ENCODE measurements around the gene RNF213.

Gene RNF213
- 1,033 to 7,657 (median 1,837) reads per million in 9 experiments for total RNA-seq

DNA sequence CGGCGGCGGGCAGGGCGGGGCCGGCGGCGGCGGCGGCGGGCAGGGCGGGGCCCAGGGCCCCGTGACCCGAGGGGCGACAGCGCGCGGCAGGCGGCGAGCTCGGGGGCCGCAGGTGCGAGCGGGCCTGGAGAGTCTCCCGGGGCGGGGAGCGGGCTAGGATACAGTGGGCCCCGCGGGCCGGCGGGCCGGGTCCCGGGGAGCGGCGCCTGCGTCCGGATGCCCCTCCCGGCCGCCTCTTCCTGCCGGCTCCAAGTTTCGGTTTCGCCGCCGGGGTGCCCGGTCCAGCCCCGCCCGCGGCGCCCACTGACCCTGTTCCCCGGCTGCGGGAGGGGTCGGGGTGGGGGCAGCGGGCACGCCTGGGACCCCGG, at the start of gene RNF213:
TSS of gene RNF213 (plus strand) at position 62 of the 368 bp plus-strand sequence. CDS start 2,830 bp downstream, outside the sequence.
- peak within 1 kb of the TSS; percentile 90 to 98 for H3K4me3 Mint-ChIP-seq
- peaks cover 42% of the 10 kb centered on the region for H3K36me3 Mint-ChIP-seq (ENCODE audit: insufficient read depth)
- peak within 1 kb of the TSS; percentile 98 to 99 for H3K27ac Mint-ChIP-seq
- peaks cover 50 to 52% of the 10 kb centered on the region in 2 donors for H3K4me1 Mint-ChIP-seq (ENCODE audit: low read depth in 2 of 2)
- DNase-seq = peak; percentile 33 to 47 (median 41)
- peak; percentile 31 for ATAC-seq (replicated peaks)
- no peaks in the 10 kb centered on the region for H3K27me3 Mint-ChIP-seq
- no peaks in the 10 kb centered on the region for H3K9me3 Mint-ChIP-seq

DNA sequence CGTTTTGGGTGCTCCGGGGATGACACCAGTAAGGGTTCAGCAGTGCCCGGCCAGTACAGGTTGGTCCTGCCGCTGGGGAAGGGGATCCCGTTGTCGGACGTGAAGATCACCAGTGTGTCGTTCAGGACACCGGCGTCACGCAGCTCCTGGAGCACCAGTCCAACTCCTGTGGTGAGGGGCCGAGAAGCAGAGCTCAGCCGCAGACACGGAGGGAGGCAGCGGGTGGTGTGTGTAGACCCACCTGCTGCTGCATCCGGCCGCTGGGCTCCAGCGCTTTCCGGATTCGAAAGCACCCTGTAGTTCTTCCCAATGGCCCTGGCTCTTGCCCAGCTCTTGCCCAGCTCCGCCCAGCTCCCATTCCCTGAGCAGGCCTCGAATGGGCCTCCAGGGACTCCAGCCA, 48.5 kb upstream of the RNF213 start:
- no peaks in the 10 kb centered on the region for H3K27me3 Mint-ChIP-seq
- no peak for ATAC-seq (replicated peaks)
- no peak overlapping the region for H3K4me3 Mint-ChIP-seq
- no peaks in the 10 kb centered on the region for H3K9me3 Mint-ChIP-seq
- H3K36me3 Mint-ChIP-seq (ENCODE audit: insufficient read depth) = peaks cover 37% of the 10 kb centered on the region
- peaks cover 0 to 3% of the 10 kb centered on the region in 2 donors for H3K4me1 Mint-ChIP-seq (ENCODE audit: low read depth in 2 of 2)
- no peak for DNase-seq
- H3K27ac Mint-ChIP-seq = no peak overlapping the region

DNA sequence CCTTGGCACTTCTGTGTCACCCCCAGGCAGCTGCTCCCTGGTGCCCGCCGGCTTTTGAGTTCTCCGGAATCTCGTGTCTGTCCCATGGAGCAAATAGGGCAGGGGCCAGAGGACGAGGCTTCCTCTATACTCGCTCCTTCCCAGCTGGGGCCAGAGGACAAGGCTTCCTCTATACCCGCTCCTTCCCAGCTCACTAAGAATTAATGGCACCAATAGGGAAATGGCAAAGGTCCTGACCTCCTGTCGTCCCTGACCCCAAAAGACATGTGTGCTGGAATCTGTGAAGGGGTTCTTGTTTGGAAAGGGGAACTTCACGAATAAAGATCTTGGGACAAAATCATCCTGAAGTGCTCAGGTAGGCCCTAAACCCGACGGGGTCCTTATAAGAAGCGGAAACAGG, 48.1 kb upstream of the RNF213 start:
- Mint-ChIP-seq H3K27ac (no peak overlapping the region), H3K36me3 (ENCODE audit: insufficient read depth) (peaks cover 38% of the 10 kb centered on the region), H3K4me1 (ENCODE audit: low read depth in 2 of 2) (peaks cover 3 to 6% of the 10 kb centered on the region in 2 donors), H3K27me3 (no peaks in the 10 kb centered on the region), H3K4me3 (no peak overlapping the region), H3K9me3 (no peaks in the 10 kb centered on the region)
- DNase-seq (no peak), ATAC-seq (replicated peaks) (no peak)

DNA sequence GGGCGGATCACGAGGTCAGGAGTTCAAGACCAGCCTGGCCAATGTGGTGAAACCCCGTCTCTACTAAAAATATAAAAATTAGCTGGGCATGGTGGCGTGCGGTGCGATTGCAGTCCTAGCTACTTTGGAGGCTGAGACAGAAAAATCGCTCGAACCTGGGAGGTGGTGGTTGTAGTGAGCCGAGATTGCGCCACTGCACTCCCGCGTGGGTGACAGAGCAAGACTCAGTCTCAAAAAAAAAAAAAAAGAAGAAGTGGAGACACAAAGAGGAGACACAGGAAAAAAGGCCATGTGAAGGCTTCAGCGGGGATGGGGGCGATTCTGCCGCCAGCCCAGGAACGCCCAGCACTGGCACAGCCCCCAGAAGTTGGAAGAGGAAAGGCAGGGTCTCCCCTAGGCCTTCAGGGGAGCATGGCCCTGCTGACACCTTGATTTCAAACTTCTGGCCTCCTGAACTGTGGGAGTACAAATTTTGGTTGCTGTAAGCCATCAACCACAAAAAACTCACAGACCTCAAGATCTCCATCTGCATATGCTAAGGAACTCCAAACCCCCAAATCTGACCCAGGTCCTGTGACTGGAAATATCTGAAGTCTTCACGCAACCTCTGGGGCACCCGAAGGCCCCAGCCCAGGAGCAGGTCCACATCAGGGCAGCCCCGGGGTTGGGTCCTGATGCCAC, 47.5 kb upstream of the RNF213 start:
- DNase-seq (no peak), ATAC-seq (replicated peaks) (no peak)
- no peaks in the 10 kb centered on the region for H3K9me3 Mint-ChIP-seq
- peaks cover 6 to 10% of the 10 kb centered on the region in 2 donors for H3K4me1 Mint-ChIP-seq (ENCODE audit: low read depth in 2 of 2)
- H3K27me3 Mint-ChIP-seq = no peaks in the 10 kb centered on the region
- no peak overlapping the region for H3K27ac Mint-ChIP-seq
- H3K36me3 Mint-ChIP-seq (ENCODE audit: insufficient read depth) = peaks cover 38% of the 10 kb centered on the region
- H3K4me3 Mint-ChIP-seq = no peak overlapping the region

DNA sequence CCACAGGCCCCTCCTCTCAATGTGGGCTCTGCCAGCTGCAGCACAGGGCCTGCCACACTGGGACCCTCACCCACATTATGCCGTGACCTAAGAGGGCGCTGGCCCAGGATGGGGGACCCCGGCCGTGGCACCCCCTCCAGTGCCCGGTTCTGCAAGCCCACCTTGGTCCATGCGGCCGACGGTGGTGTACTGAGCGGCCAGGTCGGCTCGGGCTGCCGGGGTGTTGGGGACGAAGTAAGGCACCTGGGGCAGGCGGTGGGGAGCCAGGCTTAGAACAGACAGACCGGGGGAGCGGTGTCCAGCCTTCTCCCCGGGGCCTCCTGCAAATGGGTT, 47.0 kb upstream of the RNF213 start:
- Mint-ChIP-seq H3K4me3 (no peak overlapping the region), H3K4me1 (ENCODE audit: low read depth in 2 of 2) (peaks cover 8 to 14% of the 10 kb centered on the region in 2 donors), H3K27ac (no peak overlapping the region)

DNA sequence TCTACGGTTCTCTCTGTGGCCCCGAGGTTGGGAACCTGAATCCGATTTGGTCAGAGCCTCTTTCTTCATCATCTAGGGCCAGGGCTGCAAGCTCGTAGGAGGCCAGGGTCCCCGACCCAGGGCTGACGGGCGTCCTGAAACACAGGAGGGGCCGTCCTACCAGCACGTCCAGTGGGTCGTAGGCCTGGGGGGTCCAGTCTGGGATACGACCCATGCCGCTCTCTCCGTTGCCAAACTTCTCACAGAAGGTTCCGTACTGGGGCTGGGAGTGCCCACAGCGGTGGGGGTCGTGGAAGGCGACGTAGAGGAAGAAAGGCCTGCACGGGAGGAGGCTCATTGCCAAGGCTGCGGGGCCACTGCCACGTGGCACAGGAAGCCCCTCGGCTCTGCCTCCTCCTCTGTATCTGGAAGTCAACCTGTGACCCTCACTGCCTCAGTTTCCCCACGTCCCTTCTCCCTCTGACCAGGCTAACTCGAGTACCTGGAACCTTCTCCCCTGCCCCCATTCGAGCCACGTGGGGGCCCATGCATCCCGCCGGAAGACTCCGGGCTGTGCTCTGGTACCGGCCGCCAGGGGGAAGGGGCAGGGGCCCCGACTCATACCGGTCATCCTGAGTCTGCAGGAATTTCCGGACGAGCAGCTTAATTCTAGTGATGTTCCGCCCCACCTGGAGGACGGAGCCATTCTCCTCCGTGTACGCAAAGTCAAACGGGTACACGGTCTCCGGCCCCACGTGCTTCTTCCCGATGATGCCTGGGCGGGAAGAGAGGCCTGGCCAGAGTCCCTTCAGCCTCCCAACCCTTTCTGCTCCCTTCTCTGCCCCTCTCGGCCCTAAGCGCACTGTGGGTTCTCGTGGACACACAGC, 46.4 kb upstream of the RNF213 start:
- peaks cover 12 to 18% of the 10 kb centered on the region in 2 donors for H3K4me1 Mint-ChIP-seq (ENCODE audit: low read depth in 2 of 2)

More for the DNA sequence above, 47.0 kb upstream of the RNF213 start:
- no peaks in the 10 kb centered on the region for H3K9me3 Mint-ChIP-seq
- no peak for DNase-seq
- no peaks in the 10 kb centered on the region for H3K27me3 Mint-ChIP-seq
- peaks cover 38% of the 10 kb centered on the region for H3K36me3 Mint-ChIP-seq (ENCODE audit: insufficient read depth)
- ATAC-seq (replicated peaks) = no peak

DNA sequence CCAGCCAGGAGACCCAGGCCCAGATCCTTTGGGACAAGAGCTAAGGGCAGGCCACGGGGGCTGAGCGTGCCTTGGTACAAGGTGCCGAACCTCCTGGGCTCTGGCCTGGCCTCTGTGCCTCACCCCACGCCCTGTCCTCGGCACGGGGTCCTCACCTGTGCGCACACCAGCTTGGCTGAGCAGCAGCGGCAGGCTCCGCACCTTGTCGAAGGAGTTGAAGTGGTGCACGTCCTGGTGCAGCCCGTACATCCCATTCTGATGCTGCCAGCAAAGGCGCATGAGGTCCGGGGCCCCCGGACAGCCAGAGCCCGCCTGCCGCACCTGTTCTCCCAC, 45.8 kb upstream of the RNF213 start:
- Mint-ChIP-seq H3K27ac (no peak overlapping the region), H3K9me3 (no peaks in the 10 kb centered on the region), H3K27me3 (no peaks in the 10 kb centered on the region), H3K36me3 (ENCODE audit: insufficient read depth) (peaks cover 38% of the 10 kb centered on the region), H3K4me3 (no peak overlapping the region), H3K4me1 (ENCODE audit: low read depth in 2 of 2) (peaks cover 12 to 24% of the 10 kb centered on the region in 2 donors)
- ATAC-seq (replicated peaks) (no peak), DNase-seq (no peak)

More for the DNA sequence above, 46.4 kb upstream of the RNF213 start:
- DNase-seq (no peak), ATAC-seq (replicated peaks) (no peak)
- Mint-ChIP-seq H3K36me3 (ENCODE audit: insufficient read depth) (peaks cover 37% of the 10 kb centered on the region), H3K27ac (no peak overlapping the region), H3K27me3 (no peaks in the 10 kb centered on the region), H3K9me3 (no peaks in the 10 kb centered on the region), H3K4me3 (no peak overlapping the region)

DNA sequence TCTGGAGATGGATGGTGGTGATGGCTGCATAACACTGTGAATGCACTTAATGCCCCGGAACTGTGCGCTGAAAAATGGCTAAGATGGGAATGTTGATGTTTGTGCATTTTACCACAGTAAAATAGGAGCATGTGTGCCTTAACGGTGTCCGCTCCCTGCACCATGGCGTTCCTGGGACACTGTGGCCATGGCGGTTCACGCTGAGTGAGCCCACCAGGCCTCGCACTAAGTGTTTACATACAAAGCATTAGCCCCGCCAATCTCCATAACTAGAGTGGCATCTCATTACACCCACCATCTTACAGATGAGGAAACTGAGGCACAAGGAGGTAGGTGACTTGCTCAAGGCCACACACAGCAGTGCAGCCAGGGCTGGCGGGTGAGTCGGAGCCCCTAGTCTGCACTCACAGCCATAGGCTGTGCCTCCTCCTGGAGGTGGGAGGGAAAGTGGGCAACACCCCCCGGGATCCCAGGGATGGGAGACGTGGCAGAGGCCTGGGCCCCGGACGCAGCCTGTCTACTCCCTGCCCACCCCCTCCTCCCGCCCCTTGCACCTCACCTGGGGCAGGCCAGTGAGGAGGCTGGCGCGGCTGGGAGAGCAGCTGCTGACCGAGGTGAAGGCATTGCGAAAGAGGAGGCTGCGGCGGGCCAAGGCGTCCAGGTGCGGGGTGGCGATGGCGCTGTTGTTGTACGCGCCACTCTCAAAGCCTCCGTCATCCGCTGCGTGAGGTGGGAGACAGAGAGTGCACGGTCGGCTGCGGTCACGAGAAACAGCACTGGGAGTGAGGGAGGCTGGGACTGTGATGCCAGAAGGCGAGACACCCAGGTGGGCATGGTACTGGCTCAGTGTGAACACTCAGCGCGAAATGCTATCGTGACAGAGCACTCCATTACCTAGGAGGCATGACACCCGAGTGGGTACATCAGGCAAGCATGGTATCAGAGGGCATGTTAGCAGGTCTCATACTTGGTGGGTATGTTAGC, 43.9 kb upstream of the RNF213 start:
- no peaks in the 10 kb centered on the region for H3K9me3 Mint-ChIP-seq
- H3K4me3 Mint-ChIP-seq = peak overlapping the region; percentile 32 to 95
- H3K36me3 Mint-ChIP-seq (ENCODE audit: insufficient read depth) = peaks cover 35% of the 10 kb centered on the region
- H3K27me3 Mint-ChIP-seq = no peaks in the 10 kb centered on the region
- ATAC-seq (replicated peaks) (no peak), DNase-seq (no peak)
- peaks cover 18 to 27% of the 10 kb centered on the region in 2 donors for H3K4me1 Mint-ChIP-seq (ENCODE audit: low read depth in 2 of 2)
- peak overlapping the region; percentile 27 to 46 for H3K27ac Mint-ChIP-seq

DNA sequence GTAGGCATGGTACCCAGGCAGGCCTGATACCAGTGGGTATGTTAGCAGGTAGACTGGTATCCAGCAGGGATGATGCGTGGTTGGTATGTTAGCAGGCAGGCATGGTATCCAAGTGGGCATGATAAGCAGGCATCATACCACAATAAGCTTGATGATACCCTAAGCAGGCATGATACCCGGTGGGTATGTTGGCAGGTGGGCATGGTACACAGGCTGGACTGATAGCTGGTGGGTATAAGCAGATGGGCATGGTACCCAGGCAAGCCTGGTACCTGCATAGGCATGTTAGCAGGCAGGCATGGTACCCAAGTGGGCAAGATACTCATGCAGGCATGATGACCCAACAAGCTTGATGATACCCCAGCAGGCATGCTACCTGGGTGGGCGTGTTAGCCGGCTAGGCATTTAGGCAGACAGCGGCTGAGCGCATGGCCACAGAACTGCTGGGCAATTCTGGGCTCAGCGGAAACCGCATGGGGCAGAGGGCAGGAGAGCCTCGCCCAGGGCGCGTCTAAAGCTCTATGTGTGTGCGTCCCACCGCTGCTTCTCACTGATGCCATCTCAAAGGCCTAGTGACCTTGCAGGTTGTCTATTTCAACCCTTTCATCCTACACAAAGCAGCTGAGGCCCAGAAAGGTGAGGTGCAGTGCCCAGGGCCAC, 42.8 kb upstream of the RNF213 start:
- no peak for DNase-seq
- Mint-ChIP-seq H3K9me3 (no peaks in the 10 kb centered on the region), H3K4me3 (peak overlapping the region; percentile 32 to 95), H3K27me3 (no peaks in the 10 kb centered on the region), H3K4me1 (ENCODE audit: low read depth in 2 of 2) (peaks cover 18 to 27% of the 10 kb centered on the region in 2 donors), H3K27ac (peak overlapping the region in 1 of 2 donors; percentile 27), H3K36me3 (ENCODE audit: insufficient read depth) (peaks cover 36% of the 10 kb centered on the region)
- no peak for ATAC-seq (replicated peaks)

DNA sequence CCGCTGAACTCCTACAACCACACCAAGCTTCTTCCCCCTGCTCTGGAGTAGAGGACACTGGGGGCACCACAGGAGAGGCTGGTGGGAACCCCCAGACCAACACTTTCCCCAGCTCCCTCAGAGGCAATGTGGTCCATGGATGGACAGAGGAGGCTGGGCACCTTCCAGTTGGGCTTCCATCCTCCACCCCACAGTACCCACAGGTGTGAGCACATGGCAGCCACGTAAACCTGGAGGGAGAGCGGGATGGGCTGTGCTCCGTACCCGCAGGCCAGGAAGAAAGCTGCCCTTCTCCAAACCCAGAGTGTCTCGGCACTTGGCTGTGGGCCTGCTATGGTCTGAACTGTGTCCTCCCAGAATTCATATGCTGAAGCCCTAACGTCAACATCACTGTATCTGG, 42.3 kb upstream of the RNF213 start:
- peak overlapping the region; percentile 84 to 95 for H3K4me3 Mint-ChIP-seq
- peaks cover 18 to 28% of the 10 kb centered on the region in 2 donors for H3K4me1 Mint-ChIP-seq (ENCODE audit: low read depth in 2 of 2)
- ATAC-seq (replicated peaks) (no peak), DNase-seq (no peak)
- no peaks in the 10 kb centered on the region for H3K27me3 Mint-ChIP-seq
- H3K9me3 Mint-ChIP-seq = no peaks in the 10 kb centered on the region
- H3K36me3 Mint-ChIP-seq (ENCODE audit: insufficient read depth) = peaks cover 30% of the 10 kb centered on the region
- peak overlapping the region in 1 of 2 donors; percentile 94 for H3K27ac Mint-ChIP-seq

DNA sequence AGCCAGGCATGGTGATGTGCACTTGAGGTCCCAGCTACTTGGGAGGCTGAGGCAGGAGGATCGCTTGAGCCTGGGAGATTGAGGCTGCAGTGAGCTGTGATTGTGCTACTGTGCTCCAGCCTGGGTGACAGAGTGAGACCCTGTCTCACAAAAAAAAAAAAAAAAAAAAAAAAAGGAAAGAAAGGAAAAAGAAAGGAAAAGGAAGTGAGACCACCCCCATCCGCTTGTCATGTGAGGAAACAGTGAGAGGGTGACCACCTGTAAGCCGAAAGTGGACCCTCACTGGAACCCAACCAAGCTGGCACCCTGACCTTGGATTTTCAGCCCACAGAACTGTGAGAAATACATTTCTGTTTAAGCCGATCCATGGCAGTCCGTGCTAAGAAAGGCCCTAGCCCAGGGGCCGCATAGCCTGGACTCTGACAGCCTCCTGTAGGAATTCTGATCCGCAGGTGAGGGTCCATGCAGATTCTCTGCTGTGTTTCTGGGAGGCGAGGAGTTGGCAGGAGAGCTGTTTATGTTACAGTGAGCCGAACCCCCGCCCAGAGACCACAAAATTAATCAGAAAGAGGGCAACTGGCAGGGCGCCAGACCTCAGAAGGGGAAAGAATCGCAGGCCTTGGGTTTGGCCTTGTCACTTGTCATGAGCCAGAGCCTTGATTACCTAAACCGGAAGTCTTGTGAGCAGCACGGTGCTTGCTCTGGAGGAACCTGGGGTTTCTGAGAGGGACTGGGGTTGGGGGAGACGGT, 41.5 kb upstream of the RNF213 start:
- peak; percentile 92 for ATAC-seq (replicated peaks)
- peak overlapping the region; percentile 94 to 97 for H3K27ac Mint-ChIP-seq
- H3K4me3 Mint-ChIP-seq = peak overlapping the region; percentile 84 to 95
- H3K36me3 Mint-ChIP-seq (ENCODE audit: insufficient read depth) = peaks cover 30% of the 10 kb centered on the region
- no peaks in the 10 kb centered on the region for H3K9me3 Mint-ChIP-seq
- H3K4me1 Mint-ChIP-seq (ENCODE audit: low read depth in 2 of 2) = peaks cover 22 to 29% of the 10 kb centered on the region in 2 donors
- H3K27me3 Mint-ChIP-seq = no peaks in the 10 kb centered on the region
- peak; percentile 92 to 94 (median 93) for DNase-seq

DNA sequence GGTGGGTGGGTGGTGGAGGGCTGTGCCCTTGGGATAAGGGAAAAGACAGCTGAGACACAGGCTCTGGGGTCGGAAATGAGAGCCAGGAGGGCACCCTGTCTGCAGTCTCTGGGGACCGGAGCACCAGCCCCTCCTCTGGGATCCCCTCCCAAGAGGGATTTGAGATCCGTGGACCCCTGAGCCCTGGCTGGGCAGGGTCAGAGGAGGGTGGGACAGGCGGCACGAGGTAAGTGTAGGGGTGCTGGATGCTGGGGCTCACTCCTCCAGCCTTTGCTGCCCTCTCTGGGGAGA, 40.9 kb upstream of the RNF213 start:
- H3K27ac Mint-ChIP-seq = peak overlapping the region; percentile 94 to 97
- ATAC-seq (replicated peaks) (peak; percentile 24), DNase-seq (no peak)
- no peaks in the 10 kb centered on the region for H3K9me3 Mint-ChIP-seq
- no peaks in the 10 kb centered on the region for H3K27me3 Mint-ChIP-seq
- H3K36me3 Mint-ChIP-seq (ENCODE audit: insufficient read depth) = peaks cover 28% of the 10 kb centered on the region
- H3K4me3 Mint-ChIP-seq = peak overlapping the region; percentile 84 to 95
- peaks cover 23 to 29% of the 10 kb centered on the region in 2 donors for H3K4me1 Mint-ChIP-seq (ENCODE audit: low read depth in 2 of 2)

Measured in effector memory CD8-positive, alpha-beta T cell (primary cell).